PC-9 (cell line): ENCODE measurements around the gene REG1B. TPM values are rescaled to one million over a fixed set of nuclear protein-coding genes. Genes with fewer than 3 reads are reported as not detected.

Experiments
- BruUV-seq: library from RNA; stranded (reverse); fragments of 400-500 nt; replicated peaks from 2 replicates; lab custom pipeline; 2021; lab: Mats Ljungman, UMichigan
- CTCF ChIA-PET: fragments of 300-600 bp; sonication (Branson Sonifier 250); formaldehyde crosslinking; loops from one replicate; lab custom pipeline; 2022; ENCODE audit warnings: antibody characterized with exemption; lab: Charles Lee
- POLR2A ChIA-PET: fragments of 300-600 bp; sonication (Branson Sonifier 250); formaldehyde crosslinking; loops from one replicate; lab custom pipeline; 2022; ENCODE audit warnings: antibody characterized with exemption; ENCODE audit not compliant: unreplicated experiment; lab: Charles Lee
- DNase-seq, 2 experiments: peaks; one replicate each; pipeline versions ENCODE4 v3.0.0 to v3.0.0-alpha.2; 2015 to 2022; ENCODE audit warnings: mixed read lengths in 1 of 2
- H2AFZ ChIP-seq: fragments of 200-600 bp; sonication (generic); 2 replicates; pipeline ENCODE4 v1.8.1; 2017; ENCODE audit warnings: antibody characterized with exemption
- H3F3A ChIP-seq: fragments of 200-600 bp; sonication (generic); 2 replicates; pipeline ENCODE4 v1.8.1; 2017; ENCODE audit warnings: antibody characterized with exemption, mild to moderate bottlenecking, low read depth; ENCODE audit not compliant: insufficient read depth
- H3K27ac ChIP-seq: fragments of 200-600 bp; sonication (generic); 2 replicates; pipeline ENCODE4 v1.6.1; 2016; ENCODE audit warnings: mixed run types
- H3K27me3 ChIP-seq: fragments of 200-600 bp; sonication (generic); 2 replicates; pipeline ENCODE4 v1.6.1; 2016; ENCODE audit warnings: low read depth, mixed run types; ENCODE audit not compliant: insufficient read depth
- H3K36me3 ChIP-seq: fragments of 200-600 bp; sonication (generic); 2 replicates; pipeline ENCODE4 v1.6.1; 2016; ENCODE audit warnings: low read depth, mixed run types
- H3K4me1 ChIP-seq: fragments of 200-600 bp; sonication (generic); replicated peaks from 2 replicates; pipeline ENCODE4 v1.6.1; 2016; ENCODE audit warnings: mixed run types; ENCODE audit not compliant: insufficient read depth
- H3K4me2 ChIP-seq: fragments of 200-600 bp; sonication (generic); 2 replicates; pipeline ENCODE4 v1.6.1; 2017; ENCODE audit warnings: mixed run types
- H3K4me3 ChIP-seq: fragments of 200-600 bp; sonication (generic); 2 replicates; pipeline ENCODE4 v1.6.1; 2016; ENCODE audit warnings: mixed run types
- H3K79me2 ChIP-seq: fragments of 200-600 bp; sonication (generic); 2 replicates; pipeline ENCODE4 v1.6.1; 2017; ENCODE audit warnings: low read depth, mixed run types
- H3K9me2 ChIP-seq: fragments of 200-600 bp; sonication (generic); 2 replicates; pipeline ENCODE4 v1.8.1; 2017; ENCODE audit warnings: mild to moderate bottlenecking; ENCODE audit not compliant: insufficient read depth
- H3K9me3 ChIP-seq: fragments of 200-600 bp; sonication (generic); 2 replicates; pipeline ENCODE4 v1.8.1; 2016; ENCODE audit warnings: low read depth; ENCODE audit not compliant: insufficient read depth
- H4K20me1 ChIP-seq: fragments of 200-600 bp; sonication (generic); 2 replicates; pipeline ENCODE4 v1.8.1; 2017; ENCODE audit not compliant: insufficient read depth
- EZH2 ChIP-seq: fragments of 200-600 bp; sonication (generic); IDR thresholded peaks from 2 replicates; pipeline ENCODE4 v1.8.0; 2017; ENCODE audit warnings: antibody characterized with exemption, low read depth
- intact Hi-C: fragments of 100-400 bp; cut with micrococcal nuclease; formaldehyde crosslinking; loops from one replicate; pipeline ENCODE4 v1.10.0; 2022; ENCODE audit not compliant: unreplicated experiment
- total RNA-seq: library from RNA; stranded (reverse); gene quantifications from 2 replicates; pipeline ENCODE4 v1.2.3, GENCODE V29; 2021
- TF ChIP-seq, protein P1 (sequence below): fragments of 200-600 bp; sonication (generic); conservative IDR thresholded peaks from 2 replicates; pipeline ENCODE4 v1.6.1; 2017; ENCODE audit warnings: mixed run types, antibody characterized with exemption, mild to moderate bottlenecking, moderate library complexity

REG1B gene
- total RNA-seq, 1 experiment from 2014 or later: not detected

DNA sequence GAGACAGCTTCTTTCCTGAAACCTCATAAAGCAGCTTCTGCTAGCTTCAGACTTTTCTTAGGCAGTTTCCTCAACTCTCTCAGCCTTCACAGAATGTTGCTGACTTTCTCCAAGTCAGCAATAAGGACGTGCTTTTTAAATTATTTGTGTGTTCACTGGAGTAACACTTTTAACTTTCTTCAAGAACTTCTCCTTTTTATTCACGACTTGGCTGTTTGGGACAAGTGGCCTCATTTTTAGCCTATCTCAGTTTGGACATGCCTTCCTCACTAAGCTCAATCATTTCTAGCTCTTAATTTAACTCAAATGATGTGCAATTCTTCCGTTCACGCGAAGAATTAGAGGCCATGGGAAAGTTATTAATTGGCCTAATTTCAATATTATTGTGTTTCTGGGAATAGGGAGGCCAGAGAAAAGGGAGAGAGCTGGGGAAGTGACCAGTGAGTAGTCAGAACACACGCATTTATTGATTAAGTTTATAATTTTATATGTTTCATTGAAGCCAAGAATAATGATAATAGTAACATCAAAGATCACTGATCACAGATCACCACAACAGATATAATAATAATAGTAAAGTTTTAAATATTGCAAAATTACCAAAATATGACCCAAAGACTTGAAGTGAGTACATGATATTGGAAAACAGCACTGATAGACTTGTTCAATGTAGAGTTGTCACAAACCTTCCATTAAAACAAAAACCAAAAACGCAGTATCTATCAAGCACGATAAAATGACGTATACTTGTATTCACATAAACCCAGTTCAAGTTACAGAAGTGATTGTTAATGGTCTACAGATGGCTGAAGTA lies 37.3 kb upstream of the REG1B start:
- H3F3A ChIP-seq: no peaks in the 10 kb centered on the region
- no peak overlapping the region for H3K4me2 ChIP-seq
- no peak for DNase-seq
- ChIA-PET CTCF (no interaction called here), POLR2A (no interaction called here)
- H3K4me3 ChIP-seq: no peak overlapping the region
- TF ChIP-seq, protein P1, sequence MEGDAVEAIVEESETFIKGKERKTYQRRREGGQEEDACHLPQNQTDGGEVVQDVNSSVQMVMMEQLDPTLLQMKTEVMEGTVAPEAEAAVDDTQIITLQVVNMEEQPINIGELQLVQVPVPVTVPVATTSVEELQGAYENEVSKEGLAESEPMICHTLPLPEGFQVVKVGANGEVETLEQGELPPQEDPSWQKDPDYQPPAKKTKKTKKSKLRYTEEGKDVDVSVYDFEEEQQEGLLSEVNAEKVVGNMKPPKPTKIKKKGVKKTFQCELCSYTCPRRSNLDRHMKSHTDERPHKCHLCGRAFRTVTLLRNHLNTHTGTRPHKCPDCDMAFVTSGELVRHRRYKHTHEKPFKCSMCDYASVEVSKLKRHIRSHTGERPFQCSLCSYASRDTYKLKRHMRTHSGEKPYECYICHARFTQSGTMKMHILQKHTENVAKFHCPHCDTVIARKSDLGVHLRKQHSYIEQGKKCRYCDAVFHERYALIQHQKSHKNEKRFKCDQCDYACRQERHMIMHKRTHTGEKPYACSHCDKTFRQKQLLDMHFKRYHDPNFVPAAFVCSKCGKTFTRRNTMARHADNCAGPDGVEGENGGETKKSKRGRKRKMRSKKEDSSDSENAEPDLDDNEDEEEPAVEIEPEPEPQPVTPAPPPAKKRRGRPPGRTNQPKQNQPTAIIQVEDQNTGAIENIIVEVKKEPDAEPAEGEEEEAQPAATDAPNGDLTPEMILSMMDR: no peak
- no peak for TF ChIP-seq EZH2
- H2AFZ ChIP-seq: no peak overlapping the region
- H3K36me3 ChIP-seq: no peaks in the 10 kb centered on the region
- peaks cover 42% of the 10 kb centered on the region for H3K27me3 ChIP-seq
- no TSS peak for BruUV-seq
- no peaks in the 10 kb centered on the region for H3K79me2 ChIP-seq
- no peaks in the 10 kb centered on the region for H3K9me2 ChIP-seq
- no peaks in the 10 kb centered on the region; the same call in 1 of the 2 replicates for H4K20me1 ChIP-seq
- H3K9me3 ChIP-seq: no peaks in the 10 kb centered on the region
- no peaks in the 10 kb centered on the region for H3K4me1 ChIP-seq
- intact Hi-C loops: no loop called here
- no peak overlapping the region for H3K27ac ChIP-seq

DNA sequence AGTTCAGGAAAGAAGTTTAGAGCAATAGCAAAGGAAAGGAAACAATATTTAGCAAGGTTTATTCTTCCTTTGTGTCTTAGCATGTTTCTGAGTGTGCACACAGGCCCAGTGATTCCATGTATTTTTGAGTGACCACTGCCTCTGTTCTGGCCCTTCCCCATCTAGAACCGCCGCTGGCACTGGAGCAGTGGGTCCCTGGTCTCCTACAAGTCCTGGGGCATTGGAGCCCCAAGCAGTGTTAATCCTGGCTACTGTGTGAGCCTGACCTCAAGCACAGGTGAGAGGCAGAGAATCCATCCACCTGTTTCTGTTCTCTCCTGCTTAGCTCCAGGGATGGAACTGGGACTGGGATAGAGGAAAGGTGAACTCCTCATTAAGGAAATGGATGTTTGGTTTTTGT lies 34.9 kb upstream of the REG1B start:
- TF ChIP-seq EZH2: no peak
- H4K20me1 ChIP-seq: no peaks in the 10 kb centered on the region; the same call in 1 of the 2 replicates
- no TSS peak for BruUV-seq
- H3K79me2 ChIP-seq: no peaks in the 10 kb centered on the region
- no peaks in the 10 kb centered on the region for H3K9me3 ChIP-seq
- intact Hi-C loops: no loop called here
- POLR2A ChIA-PET: no interaction called here
- CTCF ChIA-PET: no interaction called here
- H3K27ac ChIP-seq: no peak overlapping the region
- H2AFZ ChIP-seq: no peak overlapping the region
- DNase-seq: no peak
- no peak overlapping the region for H3K4me2 ChIP-seq
- no peaks in the 10 kb centered on the region for H3K36me3 ChIP-seq
- H3K4me3 ChIP-seq: no peak overlapping the region
- no peaks in the 10 kb centered on the region for H3K9me2 ChIP-seq
- H3K27me3 ChIP-seq: peaks cover 36% of the 10 kb centered on the region
- H3K4me1 ChIP-seq: no peaks in the 10 kb centered on the region
- no peaks in the 10 kb centered on the region for H3F3A ChIP-seq

DNA sequence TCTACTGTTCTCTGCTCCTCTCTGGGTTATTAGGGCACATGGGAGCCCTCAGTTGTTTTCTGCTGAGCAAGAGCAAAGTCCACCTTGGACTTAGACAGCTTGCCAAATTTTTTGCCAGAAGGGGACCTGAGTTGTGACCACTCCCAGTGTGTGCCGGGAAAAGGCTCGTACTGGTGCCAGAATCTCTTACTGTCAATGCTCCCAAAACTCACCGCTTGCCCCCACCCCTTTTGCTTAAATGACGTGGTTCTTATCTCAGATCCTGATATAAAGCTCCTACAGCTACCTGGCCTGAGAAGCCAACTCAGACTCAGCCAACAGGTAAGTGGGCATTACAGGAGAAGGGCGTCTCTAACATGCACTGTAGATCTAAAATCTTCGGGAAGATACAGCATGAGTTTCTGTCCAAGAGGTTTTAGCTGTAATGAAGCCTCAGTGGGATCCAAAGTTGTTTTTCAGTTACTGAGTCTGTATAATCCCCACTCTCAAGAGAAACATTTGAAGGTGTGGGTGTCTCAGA lies 32.5 kb upstream of the REG1B start, which contains the start of gene REG1A:
TSS of gene REG1A (plus strand) at position 295 of the 520 bp plus-strand sequence. CDS start 374 bp downstream, outside the sequence.
- no TSS peak for BruUV-seq
- H3K4me1 ChIP-seq: no peaks in the 10 kb centered on the region
- intact Hi-C loops: no loop called here
- DNase-seq: no peak
- no peaks in the 10 kb centered on the region for H3K9me2 ChIP-seq
- no peak within 1 kb of the TSS for H3K4me3 ChIP-seq
- no peaks in the 10 kb centered on the region for H3K36me3 ChIP-seq
- no peaks in the 10 kb centered on the region for H3F3A ChIP-seq
- H3K79me2 ChIP-seq: no peaks in the 10 kb centered on the region
- no peak within 1 kb of the TSS for H3K4me2 ChIP-seq
- no peak within 1 kb of the TSS for H3K27ac ChIP-seq
- CTCF ChIA-PET: no interaction called here
- POLR2A ChIA-PET: no interaction called here
- H3K27me3 ChIP-seq: peaks cover 30% of the 10 kb centered on the region
- no peaks in the 10 kb centered on the region; the same call in 1 of the 2 replicates for H4K20me1 ChIP-seq
- H3K9me3 ChIP-seq: no peaks in the 10 kb centered on the region
- no peak within 1 kb of the TSS for H2AFZ ChIP-seq
- TF ChIP-seq, protein P1: no peak
- no peak for TF ChIP-seq EZH2
